Measurements from ENCODE around the gene AARS2. TPM values are rescaled to one million over a fixed set of nuclear protein-coding genes. Genes with fewer than 3 reads are reported as not detected.

Gene AARS2
- total RNA-seq, 1 donor from 2014 or later = 12.0 TPM

DNA sequence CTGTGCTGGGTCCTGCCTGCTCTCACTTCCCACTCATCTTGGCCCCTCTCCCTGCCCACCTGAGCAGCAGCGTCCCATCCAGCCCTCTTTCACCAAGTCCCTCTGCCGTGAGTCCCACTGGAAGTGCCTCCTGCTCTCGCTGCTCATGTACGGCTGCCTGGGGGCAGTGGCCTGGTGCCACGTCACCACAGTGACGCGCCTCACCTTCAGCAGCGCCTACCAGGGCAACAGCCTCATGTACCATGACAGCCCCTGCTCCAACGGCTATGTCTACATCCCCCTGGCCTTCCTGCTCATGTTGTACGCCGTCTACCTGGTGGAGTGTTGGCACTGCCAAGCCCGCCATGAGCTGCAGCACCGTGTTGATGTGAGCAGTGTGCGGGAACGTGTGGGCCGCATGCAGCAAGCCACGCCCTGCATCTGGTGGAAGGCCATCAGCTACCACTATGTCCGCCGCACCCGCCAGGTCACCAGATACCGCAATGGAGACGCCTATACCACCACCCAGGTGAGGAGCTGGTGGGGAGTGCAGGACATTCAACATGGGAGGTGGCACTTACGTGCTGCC lies 40.1 kb downstream of the AARS2 start:
- Histone ChIP-seq H3K9me3 (no peaks in the 10 kb centered on the region), H3K4me3 (no peak overlapping the region), H3K36me3 (no peaks in the 10 kb centered on the region), H3K27ac (no peak overlapping the region), H3K4me1 (peaks cover 4% of the 10 kb centered on the region), H3K27me3 (ENCODE audit: low read depth) (peaks cover 75% of the 10 kb centered on the region)
- intact Hi-C loops (cut with DNase I) = no loop called here
- TF ChIP-seq, protein P1, sequence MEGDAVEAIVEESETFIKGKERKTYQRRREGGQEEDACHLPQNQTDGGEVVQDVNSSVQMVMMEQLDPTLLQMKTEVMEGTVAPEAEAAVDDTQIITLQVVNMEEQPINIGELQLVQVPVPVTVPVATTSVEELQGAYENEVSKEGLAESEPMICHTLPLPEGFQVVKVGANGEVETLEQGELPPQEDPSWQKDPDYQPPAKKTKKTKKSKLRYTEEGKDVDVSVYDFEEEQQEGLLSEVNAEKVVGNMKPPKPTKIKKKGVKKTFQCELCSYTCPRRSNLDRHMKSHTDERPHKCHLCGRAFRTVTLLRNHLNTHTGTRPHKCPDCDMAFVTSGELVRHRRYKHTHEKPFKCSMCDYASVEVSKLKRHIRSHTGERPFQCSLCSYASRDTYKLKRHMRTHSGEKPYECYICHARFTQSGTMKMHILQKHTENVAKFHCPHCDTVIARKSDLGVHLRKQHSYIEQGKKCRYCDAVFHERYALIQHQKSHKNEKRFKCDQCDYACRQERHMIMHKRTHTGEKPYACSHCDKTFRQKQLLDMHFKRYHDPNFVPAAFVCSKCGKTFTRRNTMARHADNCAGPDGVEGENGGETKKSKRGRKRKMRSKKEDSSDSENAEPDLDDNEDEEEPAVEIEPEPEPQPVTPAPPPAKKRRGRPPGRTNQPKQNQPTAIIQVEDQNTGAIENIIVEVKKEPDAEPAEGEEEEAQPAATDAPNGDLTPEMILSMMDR (IDR thresholded peaks at IDR 0.05) = no peak
- ATAC-seq (no peak), DNase-seq (no peak)

DNA sequence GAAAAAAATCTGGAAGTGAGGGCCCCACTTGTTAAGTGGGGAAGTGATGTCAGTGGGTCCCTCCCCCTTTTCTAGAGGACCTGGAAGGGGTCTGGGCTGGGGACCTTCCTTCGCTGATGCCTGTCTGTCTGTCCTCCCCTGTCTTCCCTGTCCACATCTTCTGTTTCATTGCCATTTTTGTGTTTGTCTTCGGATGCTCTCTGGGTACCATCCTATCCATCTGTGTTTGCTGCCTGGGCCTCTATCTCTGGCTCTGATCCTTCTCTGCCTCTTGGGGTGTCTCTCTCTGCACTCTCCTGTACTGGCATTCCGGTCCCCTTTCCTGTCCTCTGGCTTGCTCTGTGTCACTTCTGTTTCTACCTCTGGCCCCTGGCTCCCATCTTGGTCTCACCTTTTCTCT lies 40.6 kb downstream of the AARS2 start:
- no peak overlapping the region for H3K27ac ChIP-seq
- ATAC-seq (no peak), DNase-seq (no peak)
- intact Hi-C loops (cut with DNase I) = no loop called here
- H3K27me3 ChIP-seq (ENCODE audit: low read depth) = peaks cover 70% of the 10 kb centered on the region
- peaks cover 4% of the 10 kb centered on the region for H3K4me1 ChIP-seq
- H3K36me3 ChIP-seq = no peaks in the 10 kb centered on the region
- H3K4me3 ChIP-seq = no peak overlapping the region
- TF ChIP-seq, protein P1 (IDR thresholded peaks at IDR 0.05) = no peak
- no peaks in the 10 kb centered on the region for H3K9me3 ChIP-seq

GRCh38 chr6:44271914-44272313 lies 41.2 kb downstream of the AARS2 start:
- Histone ChIP-seq H3K27ac (no peak overlapping the region), H3K36me3 (no peaks in the 10 kb centered on the region), H3K9me3 (no peaks in the 10 kb centered on the region), H3K4me3 (no peak overlapping the region), H3K27me3 (ENCODE audit: low read depth) (peaks cover 64% of the 10 kb centered on the region), H3K4me1 (peaks cover 4% of the 10 kb centered on the region)
- ATAC-seq = no peak
- TF ChIP-seq, protein P1 (IDR thresholded peaks at IDR 0.05) = no peak
- intact Hi-C loops (cut with DNase I) = no loop called here
- no peak for DNase-seq

DNA sequence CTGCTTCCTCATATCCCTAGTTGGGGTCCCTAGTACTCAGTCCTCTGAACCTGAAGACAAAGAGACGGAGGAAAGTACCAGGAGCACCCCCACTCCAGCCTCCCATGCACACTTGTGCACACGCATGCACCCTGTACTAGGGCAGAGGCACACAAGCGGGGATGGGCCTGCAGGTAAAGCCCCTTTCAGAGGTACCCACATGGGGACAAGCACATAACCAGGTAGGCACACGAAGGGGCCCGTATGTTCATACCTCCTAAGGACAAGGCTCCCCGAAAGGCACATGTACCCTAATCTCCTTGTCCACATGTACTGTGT lies 41.8 kb downstream of the AARS2 start:
- ATAC-seq = no peak
- intact Hi-C loops (cut with DNase I) = no loop called here
- Histone ChIP-seq H3K4me1 (peaks cover 3% of the 10 kb centered on the region), H3K36me3 (no peaks in the 10 kb centered on the region), H3K27ac (no peak overlapping the region), H3K9me3 (no peaks in the 10 kb centered on the region), H3K4me3 (no peak overlapping the region), H3K27me3 (ENCODE audit: low read depth) (peaks cover 58% of the 10 kb centered on the region)
- no peak for DNase-seq
- TF ChIP-seq, protein P1 (IDR thresholded peaks at IDR 0.05) = no peak

- no peaks in the 10 kb centered on the region for H3K9me3 ChIP-seq
- peaks cover 52% of the 10 kb centered on the region for H3K27me3 ChIP-seq (ENCODE audit: low read depth)
- TF ChIP-seq, protein P1 (IDR thresholded peaks at IDR 0.05) = no peak
- DNase-seq = no peak
- no peak for ATAC-seq
- peak overlapping the region; percentile 32 for H3K4me3 ChIP-seq
- intact Hi-C loops (cut with DNase I) = no loop called here
- H3K27ac ChIP-seq = no peak overlapping the region
- H3K36me3 ChIP-seq = no peaks in the 10 kb centered on the region
- no peaks in the 10 kb centered on the region for H3K4me1 ChIP-seq
These were observed 42.4 kb downstream of the AARS2 start for GRCh38 chr6:44270526-44271405.

All from lower lobe of right lung (tissue), 2 donors.